Mesenchymal stem cell (in vitro differentiated cells and primary cell): ENCODE measurements around the gene MBNL1.
A peak's percentile ranks its signal among the peaks of the same experiment; 100 is the strongest.

ENCODE experiments used
- DNase-seq: peaks from one replicate; pipeline ENCODE4 v3.0.0-alpha.2; 2013
- H2AFZ ChIP-seq: one replicate; pipeline ENCODE4 v1.6.1; 2013; ENCODE audit warnings: low read depth, mild to moderate bottlenecking, control low read depth, inconsistent platforms, low read length, moderate library complexity
- H2AK5ac ChIP-seq: 2 replicates; pipeline ENCODE4 v1.6.1; 2013; ENCODE audit warnings: low read length, moderate library complexity, mild to moderate bottlenecking, inconsistent platforms; ENCODE audit not compliant: severe bottlenecking
- H2BK120ac ChIP-seq: one replicate; pipeline ENCODE4 v1.6.1; 2013; ENCODE audit warnings: low read depth, mild to moderate bottlenecking, inconsistent platforms, low read length, moderate library complexity
- H2BK12ac ChIP-seq, 2 experiments: one replicate each; pipeline ENCODE4 v1.6.1; 2013; ENCODE audit warnings: inconsistent platforms in 2 of 2, low read length in 2 of 2, mild to moderate bottlenecking in 2 of 2, moderate library complexity in 2 of 2, control low read depth in 1 of 2
- H2BK15ac ChIP-seq: one replicate; pipeline ENCODE4 v1.6.1; 2013; ENCODE audit warnings: mild to moderate bottlenecking, low read depth, inconsistent platforms; ENCODE audit not compliant: poor library complexity, severe bottlenecking
- H2BK5ac ChIP-seq: 2 replicates; pipeline ENCODE4 v1.6.1; 2013; ENCODE audit warnings: low read depth, mild to moderate bottlenecking, low read length, control low read depth, inconsistent platforms; ENCODE audit not compliant: poor library complexity, severe bottlenecking
- H3K14ac ChIP-seq, 2 experiments: one replicate each; pipeline ENCODE4 v1.6.1; 2013; ENCODE audit warnings: inconsistent platforms in 2 of 2, low read length in 2 of 2, control low read depth in 1 of 2, mild to moderate bottlenecking in 1 of 2, moderate library complexity in 1 of 2
- H3K18ac ChIP-seq, 2 experiments: one replicate each; pipeline ENCODE4 v1.6.1; 2013; ENCODE audit warnings: inconsistent platforms in 2 of 2, low read length in 2 of 2, control low read depth in 1 of 2, low read depth in 1 of 2, mild to moderate bottlenecking in 1 of 2
- H3K23ac ChIP-seq, 2 experiments: one replicate each; pipeline ENCODE4 v1.6.1; 2013; ENCODE audit warnings: inconsistent platforms in 2 of 2, low read length in 2 of 2, mild to moderate bottlenecking in 2 of 2, moderate library complexity in 2 of 2, control low read depth in 1 of 2
- H3K27ac ChIP-seq: 2 replicates; pipeline ENCODE4 v1.5.1; 2013; ENCODE audit warnings: mild to moderate bottlenecking, moderate library complexity, low read length, control low read depth, inconsistent platforms; ENCODE audit not compliant: poor library complexity, severe bottlenecking
- H3K27me3 ChIP-seq, 2 experiments: 2 replicates each; pipeline versions ENCODE4 v1.6.1 to v1.7.0; 2013; ENCODE audit warnings: low read length in 2 of 2, mild to moderate bottlenecking in 2 of 2, moderate library complexity in 2 of 2, control low read depth in 1 of 2, inconsistent platforms in 1 of 2; ENCODE audit not compliant: control insufficient read depth in 1 of 2, insufficient read depth in 1 of 2
- H3K36me3 ChIP-seq, 2 experiments: 2 replicates each; pipeline versions ENCODE4 v1.6.1 to v1.7.0; 2013; ENCODE audit warnings: low read length in 2 of 2, control low read depth in 1 of 2, inconsistent platforms in 1 of 2, low read depth in 1 of 2, mild to moderate bottlenecking in 1 of 2; ENCODE audit not compliant: insufficient read depth in 2 of 2, control insufficient read depth in 1 of 2
- H3K4ac ChIP-seq, 2 experiments: one replicate each; pipeline ENCODE4 v1.6.1; 2013; ENCODE audit warnings: inconsistent platforms in 2 of 2, low read length in 2 of 2, mild to moderate bottlenecking in 2 of 2, moderate library complexity in 2 of 2, control low read depth in 1 of 2, low read depth in 1 of 2
- H3K4me1 ChIP-seq: 2 replicates; pipeline ENCODE4 v1.6.1; 2013; ENCODE audit warnings: low read depth, low read length, control low read depth; ENCODE audit not compliant: control insufficient read depth, insufficient read depth
- H3K4me2 ChIP-seq: 2 replicates; pipeline ENCODE4 v1.6.1; 2013; ENCODE audit warnings: low read length, mild to moderate bottlenecking, inconsistent platforms; ENCODE audit not compliant: poor library complexity, severe bottlenecking
- H3K4me3 ChIP-seq, 2 experiments: 2 replicates each; pipeline versions ENCODE4 v1.5.1 to v1.7.0; 2013; ENCODE audit warnings: low read length in 2 of 2, mild to moderate bottlenecking in 2 of 2, control low read depth in 1 of 2, low read depth in 1 of 2; ENCODE audit not compliant: insufficient read depth in 1 of 2
- H3K79me1 ChIP-seq: replicated peaks from 2 replicates; pipeline ENCODE4 v1.6.1; 2013; ENCODE audit warnings: mild to moderate bottlenecking, control low read depth, low read length, inconsistent platforms; ENCODE audit not compliant: poor library complexity, severe bottlenecking
- H3K9ac ChIP-seq: 2 replicates; pipeline ENCODE4 v1.7.0; 2013; ENCODE audit warnings: mild to moderate bottlenecking, low read length, moderate library complexity
- H3K9me3 ChIP-seq: 2 replicates; pipeline ENCODE4 v1.7.0; 2013; ENCODE audit warnings: mild to moderate bottlenecking, low read length; ENCODE audit not compliant: control insufficient read depth
- H4K8ac ChIP-seq: one replicate; pipeline ENCODE4 v1.6.1; 2013; ENCODE audit warnings: inconsistent platforms, mild to moderate bottlenecking, low read length, moderate library complexity
- H4K91ac ChIP-seq: one replicate; pipeline ENCODE4 v1.6.1; 2013; ENCODE audit warnings: mild to moderate bottlenecking, low read length, inconsistent platforms
- WGBS: methylation state at CpG from one replicate; pipeline ENCODE4 v1.1.7; 2013; ENCODE audit warnings: mixed read lengths; 5-methylcytosine and 5-hydroxymethylcytosine counted together

Gene MBNL1

GRCh38 chr3:152379415-152380042, 110.8 kb downstream of the MBNL1 start:
- peaks cover 0 to 12% of the 10 kb centered on the region in 2 experiments for H3K36me3 ChIP-seq
- WGBS: no CpG with 5 or more reads among the region's 4 CpGs

GRCh38 chr3:152380043-152380442, 111.3 kb downstream of the MBNL1 start:
- peaks cover 1% of the 10 kb centered on the region for H3K79me1 ChIP-seq
- H2BK12ac ChIP-seq: no peak overlapping the region
- peaks cover 3% of the 10 kb centered on the region for H3K4me1 ChIP-seq
- H3K9me3 ChIP-seq: no peaks in the 10 kb centered on the region
- H3K23ac ChIP-seq: no peak overlapping the region
- H3K18ac ChIP-seq: no peak overlapping the region
- H2BK15ac ChIP-seq: no peak overlapping the region
- no peak overlapping the region for H4K91ac ChIP-seq
- DNase-seq: no peak
- H3K27ac ChIP-seq: no peak overlapping the region
- H3K9ac ChIP-seq: no peak overlapping the region
- no peak overlapping the region for H2BK120ac ChIP-seq
- 80% methylated on average over 1 of the region's 3 CpGs for WGBS
- H3K4me3 ChIP-seq: no peak overlapping the region
- no peak overlapping the region for H2AFZ ChIP-seq
- no peaks in the 10 kb centered on the region for H3K27me3 ChIP-seq
- no peak overlapping the region for H3K14ac ChIP-seq
- H3K4me2 ChIP-seq: no peak overlapping the region
- H3K4ac ChIP-seq: no peak overlapping the region
- no peak overlapping the region for H4K8ac ChIP-seq
- H2AK5ac ChIP-seq: no peak overlapping the region
- H2BK5ac ChIP-seq: no peak overlapping the region
- peaks cover 0 to 12% of the 10 kb centered on the region in 2 experiments for H3K36me3 ChIP-seq

More at GRCh38 chr3:152379415-152380042, 110.8 kb downstream of the MBNL1 start:
- no peak overlapping the region for H3K4me3 ChIP-seq
- no peaks in the 10 kb centered on the region for H3K27me3 ChIP-seq
- H2BK12ac ChIP-seq: no peak overlapping the region
- H3K4me2 ChIP-seq: no peak overlapping the region
- no peak overlapping the region for H3K27ac ChIP-seq
- no peak overlapping the region for H3K23ac ChIP-seq
- H3K14ac ChIP-seq: no peak overlapping the region
- H2BK120ac ChIP-seq: no peak overlapping the region
- H3K4me1 ChIP-seq: peaks cover 3% of the 10 kb centered on the region
- H3K4ac ChIP-seq: no peak overlapping the region
- no peak overlapping the region for H3K18ac ChIP-seq
- no peak overlapping the region for H2AFZ ChIP-seq
- no peaks in the 10 kb centered on the region for H3K9me3 ChIP-seq
- H2BK15ac ChIP-seq: no peak overlapping the region
- no peak overlapping the region for H2AK5ac ChIP-seq
- no peak overlapping the region for H4K91ac ChIP-seq
- H3K9ac ChIP-seq: no peak overlapping the region
- DNase-seq: peak; percentile 61
- H2BK5ac ChIP-seq: no peak overlapping the region
- H4K8ac ChIP-seq: no peak overlapping the region
- peaks cover 1% of the 10 kb centered on the region for H3K79me1 ChIP-seq

GRCh38 chr3:152381881-152382295, 113.2 kb downstream of the MBNL1 start:
- H2BK120ac ChIP-seq: no peak overlapping the region
- H3K14ac ChIP-seq: no peak overlapping the region
- H3K18ac ChIP-seq: no peak overlapping the region
- H4K8ac ChIP-seq: no peak overlapping the region
- no peaks in the 10 kb centered on the region for H3K79me1 ChIP-seq
- peak overlapping the region; percentile 83 for H3K27ac ChIP-seq
- H2AK5ac ChIP-seq: no peak overlapping the region
- H3K23ac ChIP-seq: no peak overlapping the region
- H2BK15ac ChIP-seq: no peak overlapping the region
- no peak overlapping the region for H3K4me2 ChIP-seq
- H3K36me3 ChIP-seq: peaks cover 0 to 12% of the 10 kb centered on the region in 2 experiments
- H3K9ac ChIP-seq: peak overlapping the region; percentile 69
- H3K4me1 ChIP-seq: no peaks in the 10 kb centered on the region
- H2BK5ac ChIP-seq: no peak overlapping the region
- no peaks in the 10 kb centered on the region for H3K27me3 ChIP-seq
- H2BK12ac ChIP-seq: no peak overlapping the region
- H2AFZ ChIP-seq: no peak overlapping the region
- H3K4me3 ChIP-seq: peak overlapping the region in 1 of 2 experiments; percentile 52
- no peaks in the 10 kb centered on the region for H3K9me3 ChIP-seq
- 100% methylated on average over 1 of the region's 2 CpGs for WGBS
- H3K4ac ChIP-seq: no peak overlapping the region
- DNase-seq: no peak
- no peak overlapping the region for H4K91ac ChIP-seq

- Histone ChIP-seq H2BK12ac (no peak overlapping the region), H3K27ac (peak overlapping the region; percentile 83), H3K4me1 (no peaks in the 10 kb centered on the region), H3K18ac (no peak overlapping the region), H2AFZ (no peak overlapping the region), H3K36me3 (peaks cover 0 to 12% of the 10 kb centered on the region in 2 experiments), H2BK120ac (no peak overlapping the region), H3K4me2 (no peak overlapping the region), H3K14ac (no peak overlapping the region), H2BK15ac (no peak overlapping the region), H2BK5ac (no peak overlapping the region), H3K79me1 (no peaks in the 10 kb centered on the region), H2AK5ac (no peak overlapping the region), H4K8ac (no peak overlapping the region), H4K91ac (no peak overlapping the region), H3K27me3 (no peaks in the 10 kb centered on the region), H3K23ac (no peak overlapping the region), H3K4me3 (peak overlapping the region in 1 of 2 experiments; percentile 52), H3K4ac (no peak overlapping the region), H3K9me3 (no peaks in the 10 kb centered on the region), H3K9ac (peak overlapping the region; percentile 69)
- no peak for DNase-seq
- WGBS: 90% methylated on average over 6 of the region's 9 CpGs
These were observed 113.8 kb downstream of the MBNL1 start for GRCh38 chr3:152382312-152383135.
